ENCODE measurements around the gene HELLS. TPM values are rescaled to one million over a fixed set of nuclear protein-coding genes. Genes with fewer than 3 reads are reported as not detected.

Gene HELLS
- total RNA-seq (10 to 100 TPM; 47.4 to 72.8 TPM), polyA plus RNA-seq (ENCODE audit: insufficient read depth, low read depth, low replicate concordance) (13.0 TPM)
- long read RNA-seq, donor 1, partial matches to known transcripts: 0 of 1 reads
- long read RNA-seq, donor 1, other reads (novel, unspliced or antisense): 0 of 1 reads
- long read RNA-seq, donor 2, partial matches to known transcripts: 0 of 1 reads
- long read RNA-seq, donor 2, other reads (novel, unspliced or antisense): 0 of 1 reads

DNA sequence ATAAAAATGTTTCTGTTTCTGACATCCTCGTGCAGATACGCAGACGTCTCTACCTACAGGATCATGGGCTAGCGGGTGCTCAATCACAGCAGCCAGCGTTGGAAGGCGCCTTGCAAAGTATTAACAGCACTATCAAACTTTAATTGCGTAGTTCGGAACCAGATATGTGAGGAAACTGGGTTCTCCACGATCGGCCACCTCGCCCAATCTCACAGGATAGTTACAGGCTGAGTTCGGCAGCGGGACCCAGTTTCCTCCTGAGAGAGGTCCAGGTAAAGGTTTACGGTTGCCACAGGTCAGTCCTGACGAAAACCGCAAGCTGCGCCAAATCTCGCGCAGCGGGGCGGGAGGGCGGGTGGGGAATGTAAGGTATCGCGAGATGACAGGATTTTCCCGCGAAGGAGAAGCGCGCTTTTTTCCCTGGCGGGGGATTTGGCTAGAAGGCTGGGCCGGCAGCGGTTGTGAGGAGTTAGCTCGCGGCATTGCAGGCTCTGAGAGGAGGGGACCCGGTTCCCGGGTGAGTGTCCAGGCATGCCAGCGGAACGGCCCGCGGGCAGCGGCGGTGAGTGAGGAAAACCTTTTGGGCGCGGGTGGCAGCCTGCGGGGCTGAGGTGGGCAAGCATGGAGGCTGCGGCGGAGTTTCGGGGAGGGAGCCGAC is at the start of gene HELLS:
Gene HELLS (plus strand): TSS at position 398 of the 658 bp plus-strand sequence. CDS start 134 bp downstream, at position 532.
- TF ChIP-seq POLR2A (IDR thresholded peaks at IDR 0.05): no peak
- TF ChIP-seq, protein P1, sequence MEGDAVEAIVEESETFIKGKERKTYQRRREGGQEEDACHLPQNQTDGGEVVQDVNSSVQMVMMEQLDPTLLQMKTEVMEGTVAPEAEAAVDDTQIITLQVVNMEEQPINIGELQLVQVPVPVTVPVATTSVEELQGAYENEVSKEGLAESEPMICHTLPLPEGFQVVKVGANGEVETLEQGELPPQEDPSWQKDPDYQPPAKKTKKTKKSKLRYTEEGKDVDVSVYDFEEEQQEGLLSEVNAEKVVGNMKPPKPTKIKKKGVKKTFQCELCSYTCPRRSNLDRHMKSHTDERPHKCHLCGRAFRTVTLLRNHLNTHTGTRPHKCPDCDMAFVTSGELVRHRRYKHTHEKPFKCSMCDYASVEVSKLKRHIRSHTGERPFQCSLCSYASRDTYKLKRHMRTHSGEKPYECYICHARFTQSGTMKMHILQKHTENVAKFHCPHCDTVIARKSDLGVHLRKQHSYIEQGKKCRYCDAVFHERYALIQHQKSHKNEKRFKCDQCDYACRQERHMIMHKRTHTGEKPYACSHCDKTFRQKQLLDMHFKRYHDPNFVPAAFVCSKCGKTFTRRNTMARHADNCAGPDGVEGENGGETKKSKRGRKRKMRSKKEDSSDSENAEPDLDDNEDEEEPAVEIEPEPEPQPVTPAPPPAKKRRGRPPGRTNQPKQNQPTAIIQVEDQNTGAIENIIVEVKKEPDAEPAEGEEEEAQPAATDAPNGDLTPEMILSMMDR (IDR thresholded peaks at IDR 0.05): no peak
- H3K4me3 ChIP-seq: peak within 1 kb of the TSS; percentile 74 to 82
- 1% methylated on average over 41 to 48 of the region's 48 CpGs for WGBS, 2 donors
- H3K9me3 ChIP-seq: no peaks in the 10 kb centered on the region
- H3K36me3 ChIP-seq (ENCODE audit: low read depth, missing control alignments): no peaks in the 10 kb centered on the region
- no peaks in the 10 kb centered on the region for H3K27me3 ChIP-seq
- DNase-seq: peak; percentile 88
- peak within 1 kb of the TSS; percentile 64 to 78 for H3K27ac ChIP-seq
- intact Hi-C loops (cut with DNase I; ENCODE audit: low total_unique reads): no loop called here
- peaks cover 5% of the 10 kb centered on the region for H3K4me1 ChIP-seq

- intact Hi-C loops (cut with DNase I; ENCODE audit: low total_unique reads): no loop called here
- H3K27me3 ChIP-seq: no peaks in the 10 kb centered on the region
- no peak for DNase-seq
- H3K36me3 ChIP-seq (ENCODE audit: low read depth, missing control alignments): no peaks in the 10 kb centered on the region
- 82 to 91% methylated on average over 4 of the region's 4 CpGs for WGBS, 2 donors
- no peaks in the 10 kb centered on the region for H3K9me3 ChIP-seq
- H3K4me3 ChIP-seq: no peak overlapping the region
- H3K27ac ChIP-seq: no peak overlapping the region
- no peak for TF ChIP-seq POLR2A (IDR thresholded peaks at IDR 0.05)
- TF ChIP-seq, protein P1 (IDR thresholded peaks at IDR 0.05): no peak
- H3K4me1 ChIP-seq: peaks cover 1% of the 10 kb centered on the region
Observed at GRCh38 chr10:94496010-94496409, 49.6 kb upstream of the HELLS start.

DNA sequence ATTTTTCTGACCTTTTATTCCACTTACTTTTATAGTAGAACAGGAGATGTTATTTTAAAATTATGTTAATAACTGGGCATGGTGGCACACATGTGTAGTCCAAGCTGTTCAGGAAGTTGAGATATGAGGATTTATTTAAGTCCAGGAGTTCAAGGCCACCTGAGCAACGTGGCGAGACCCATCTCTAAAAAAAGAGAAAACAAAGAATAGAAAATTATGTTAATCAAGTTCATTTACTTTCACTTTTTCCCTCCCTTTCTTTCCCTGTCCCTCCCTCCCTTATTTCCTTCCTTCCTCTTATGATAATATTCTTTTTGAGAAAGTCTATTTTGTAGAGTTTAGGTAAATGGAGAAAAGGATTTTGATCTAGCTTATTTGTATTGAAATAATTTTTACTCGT is 48.9 kb upstream of the HELLS start:
- H3K9me3 ChIP-seq: no peaks in the 10 kb centered on the region
- no peaks in the 10 kb centered on the region for H3K4me1 ChIP-seq
- no peaks in the 10 kb centered on the region for H3K27me3 ChIP-seq
- intact Hi-C loops (cut with DNase I; ENCODE audit: low total_unique reads): no loop called here
- 32 to 34% methylated on average over 3 of the region's 3 CpGs for WGBS, 2 donors
- H3K36me3 ChIP-seq (ENCODE audit: low read depth, missing control alignments): no peaks in the 10 kb centered on the region
- H3K27ac ChIP-seq: no peak overlapping the region
- no peak for DNase-seq
- no peak overlapping the region for H3K4me3 ChIP-seq
- no peak for TF ChIP-seq POLR2A (IDR thresholded peaks at IDR 0.05)
- TF ChIP-seq, protein P1 (IDR thresholded peaks at IDR 0.05): no peak

DNA sequence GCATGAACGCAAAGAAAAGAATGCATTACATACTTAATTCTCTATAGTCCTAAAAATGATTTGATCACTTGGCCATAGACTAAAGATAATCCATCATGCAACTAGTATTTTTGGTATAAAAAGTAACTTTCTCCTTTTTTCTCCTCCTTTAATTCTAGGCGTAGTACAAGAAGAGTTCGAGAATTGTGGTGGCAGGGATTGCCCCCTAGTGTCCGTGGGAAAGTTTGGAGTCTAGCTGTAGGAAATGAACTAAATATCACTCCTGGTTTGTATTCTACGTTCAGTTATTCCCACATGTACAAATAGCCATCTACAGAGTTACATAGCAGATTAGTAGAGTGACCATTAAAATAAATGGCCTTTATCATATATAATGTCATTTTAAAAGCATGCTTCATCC is 45.5 kb upstream of the HELLS start:
- no peaks in the 10 kb centered on the region for H3K9me3 ChIP-seq
- no peaks in the 10 kb centered on the region for H3K36me3 ChIP-seq (ENCODE audit: low read depth, missing control alignments)
- H3K27me3 ChIP-seq: no peaks in the 10 kb centered on the region
- H3K27ac ChIP-seq: no peak overlapping the region
- 76 to 81% methylated on average over 5 of the region's 5 CpGs for WGBS, 2 donors
- intact Hi-C loops (cut with DNase I; ENCODE audit: low total_unique reads): no loop called here
- DNase-seq: peak; percentile 25
- H3K4me1 ChIP-seq: no peaks in the 10 kb centered on the region
- no peak overlapping the region for H3K4me3 ChIP-seq
- TF ChIP-seq POLR2A (IDR thresholded peaks at IDR 0.05): no peak
- TF ChIP-seq, protein P1 (IDR thresholded peaks at IDR 0.05): peak in 1 of 3 experiments; percentile 29

All from testis (tissue), 5 donors.